ENCODE measurements around the gene GPR75.

Gene GPR75

GRCh38 chr2:53859206-53860181 is at the start of gene GPR75:
Gene GPR75, minus strand, starts transcription at chr2:53859967. Its CDS starts 5,211 bp downstream, at chr2:53854756.
- peak in 48 of 51 donors; percentile 8 to 83 (median 58) for DNase-seq

- DNase-seq = no peak
Measured at GRCh38 chr2:53907582-53907981, 47.8 kb upstream of the GPR75 start.

DNA sequence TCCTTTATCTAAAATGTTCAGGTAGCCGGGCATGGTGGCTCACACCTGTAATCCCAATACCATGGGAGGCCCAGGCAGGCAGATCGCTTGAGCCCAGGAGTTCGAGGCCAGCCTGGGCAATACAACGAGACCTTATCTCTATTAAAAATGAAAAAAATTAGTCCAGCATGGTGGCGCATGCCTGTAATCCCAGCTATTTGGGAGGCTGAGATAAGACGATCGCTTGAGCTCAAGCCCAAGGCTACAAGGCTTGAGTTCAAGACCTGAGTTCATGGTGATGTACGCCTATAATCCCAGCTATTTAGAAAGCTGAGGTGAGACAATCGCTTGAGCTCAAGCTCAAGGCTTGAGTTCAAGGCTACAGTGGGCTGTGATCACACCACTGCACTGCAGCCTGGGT is 45.6 kb upstream of the GPR75 start:
- DNase-seq = no peak

DNA sequence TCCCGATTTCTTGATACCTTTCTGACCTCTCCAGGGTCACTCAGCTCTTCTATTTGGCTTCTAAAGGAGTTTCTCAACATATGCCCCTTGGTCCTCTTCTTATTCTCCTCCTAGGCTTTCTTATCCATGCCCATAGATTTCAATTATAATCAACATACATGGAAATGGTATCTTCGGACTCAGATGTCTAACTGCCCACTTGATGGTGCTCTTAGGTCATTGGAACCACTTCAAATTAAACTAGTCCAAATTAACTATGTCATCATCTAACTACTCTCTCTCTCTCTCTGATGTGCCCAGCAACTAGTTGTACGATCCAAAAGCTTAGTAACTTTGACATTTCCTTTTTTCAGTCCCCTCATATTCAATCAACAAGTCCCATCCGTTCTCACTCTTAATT is 43.2 kb upstream of the GPR75 start:
- peak in 1 of 51 donors; percentile 18 for DNase-seq

DNA sequence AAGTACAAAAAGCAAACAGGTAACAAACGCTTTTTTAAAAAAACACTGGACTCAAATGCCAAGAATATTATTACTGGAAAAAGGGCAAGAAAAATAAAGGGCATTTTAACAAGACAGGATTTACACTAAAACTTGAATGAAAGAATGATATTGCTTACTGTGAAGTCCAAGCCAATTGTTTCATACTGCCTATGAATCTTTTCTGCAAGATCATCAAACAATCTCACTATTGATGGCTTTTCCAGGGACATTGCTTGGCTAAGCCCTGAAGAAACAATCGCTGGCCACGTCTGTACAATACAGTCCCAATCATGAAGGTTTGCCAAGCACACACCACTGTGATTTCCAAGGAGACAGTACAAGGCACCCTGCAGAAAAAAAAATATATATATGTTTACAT is 41.4 kb upstream of the GPR75 start:
- DNase-seq = no peak

GRCh38 chr2:53896864-53897263 is 37.1 kb upstream of the GPR75 start:
- no peak for DNase-seq

DNA sequence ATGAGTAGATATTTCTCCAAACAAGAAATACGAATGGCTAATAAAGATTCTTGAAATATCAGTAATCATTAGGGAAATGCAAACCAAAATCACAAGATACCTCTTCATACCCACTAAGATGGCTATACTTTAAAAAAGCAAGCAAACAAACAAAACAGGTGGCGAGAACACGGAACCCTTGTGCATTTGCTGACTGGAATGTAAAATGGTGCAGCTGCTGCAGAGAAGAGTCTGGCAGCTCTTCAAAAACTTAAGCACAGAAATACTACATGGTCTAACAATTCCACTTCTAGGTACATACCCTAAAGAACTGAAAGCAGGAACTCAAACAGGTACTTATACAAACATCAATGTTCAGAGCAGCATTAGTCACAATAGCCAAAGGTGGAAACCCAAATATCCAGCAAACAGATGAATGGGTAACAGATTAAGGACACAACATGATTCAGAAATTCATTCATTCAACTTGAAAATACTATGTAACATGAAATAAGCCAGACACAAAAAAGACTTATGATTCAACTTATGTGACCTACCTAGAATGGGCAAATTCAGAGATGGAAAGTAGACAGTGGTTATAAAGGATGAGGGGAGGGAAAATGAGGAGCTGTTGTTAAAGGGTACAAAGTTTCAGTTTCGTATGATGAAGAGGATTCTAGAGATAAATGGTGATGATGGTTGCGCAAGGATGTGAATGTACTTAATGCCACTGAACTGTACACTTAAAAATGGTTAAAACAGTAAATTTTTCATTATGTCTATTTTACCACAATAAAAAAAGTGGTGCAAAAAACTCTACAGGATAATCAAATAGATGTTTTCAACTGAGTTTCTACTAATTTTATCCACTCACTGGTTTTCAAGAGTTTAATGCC is 26.9 kb upstream of the GPR75 start:
- DNase-seq = no peak

- no peak for DNase-seq
Measured at GRCh38 chr2:53884883-53885282, 25.1 kb upstream of the GPR75 start.

DNA sequence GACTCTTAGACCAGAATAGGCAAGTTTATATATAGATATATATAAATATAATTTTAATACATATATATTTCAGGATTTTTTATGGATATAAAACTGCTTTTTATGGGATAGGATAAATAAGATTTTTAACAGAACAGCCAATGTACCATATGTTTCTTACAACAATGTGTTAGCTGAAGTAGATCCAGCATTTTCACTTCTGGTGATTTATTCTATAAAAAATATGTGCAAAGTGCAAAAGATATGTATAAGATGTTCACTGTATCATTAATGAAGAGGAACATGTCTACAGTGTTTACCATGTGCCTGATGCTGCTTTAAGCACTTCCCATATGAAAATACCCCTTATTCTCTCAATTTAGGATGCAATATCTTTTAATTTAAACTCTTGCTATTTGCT is 22.2 kb upstream of the GPR75 start:
- no peak for DNase-seq

DNA sequence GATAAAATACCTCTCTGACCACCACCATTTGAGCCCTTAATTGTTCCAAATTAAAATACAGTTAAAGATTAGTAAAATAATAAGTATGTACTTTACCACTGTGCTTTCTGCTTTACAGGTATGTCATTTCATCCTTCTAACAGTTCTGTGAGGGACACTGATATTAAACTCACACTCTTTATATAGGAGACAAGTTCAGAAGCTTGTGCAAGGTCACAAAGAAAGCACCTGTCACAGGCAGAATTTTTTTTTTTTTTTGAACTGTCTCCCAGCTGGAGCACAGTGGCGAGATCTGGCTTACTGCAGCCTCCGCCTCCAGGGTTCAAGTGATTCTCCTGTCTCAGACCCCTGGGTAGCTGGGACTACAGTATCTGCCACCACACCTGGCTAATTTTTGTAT is 21.6 kb upstream of the GPR75 start:
- DNase-seq = no peak

DNA sequence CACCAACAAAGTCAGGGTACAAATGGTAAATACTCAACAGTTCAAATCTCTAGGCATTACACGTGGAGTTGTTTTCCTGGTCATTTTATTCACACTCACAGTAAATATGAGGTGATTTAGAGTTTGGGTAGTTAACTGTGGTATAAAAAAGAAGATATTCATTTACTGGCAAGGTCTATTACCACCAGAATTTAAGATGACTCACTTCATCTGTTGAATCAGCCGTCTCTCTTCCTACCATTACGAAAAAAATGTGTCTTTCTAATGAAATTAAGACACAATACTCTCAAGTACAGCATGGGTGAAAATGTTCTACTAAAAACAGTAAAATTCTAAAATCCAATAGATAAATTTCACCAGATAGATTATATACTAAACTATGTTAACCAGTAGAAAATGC is 21.0 kb upstream of the GPR75 start:
- DNase-seq = no peak

DNA sequence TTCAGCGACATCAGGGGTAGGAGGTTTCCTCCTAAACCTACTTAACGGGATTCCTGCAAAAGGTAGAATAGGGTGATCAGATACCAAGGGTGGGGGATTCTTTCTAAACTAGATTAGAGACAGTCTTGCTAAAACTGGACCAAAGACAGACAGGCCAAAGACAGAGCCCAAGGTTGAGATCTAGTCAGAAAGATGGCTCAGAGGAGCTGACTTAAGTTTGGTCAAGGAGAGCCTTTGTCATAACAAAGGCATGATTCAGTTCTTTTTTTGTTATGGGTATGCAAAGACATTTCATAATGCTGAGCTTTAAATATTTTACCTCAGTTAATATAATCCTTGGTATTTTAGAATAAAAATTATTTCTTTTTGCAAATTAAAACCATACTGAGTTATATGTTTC is 17.8 kb upstream of the GPR75 start:
- no peak for DNase-seq

- DNase-seq = no peak
Measured at GRCh38 chr2:53877112-53877511, 17.3 kb upstream of the GPR75 start.

DNA sequence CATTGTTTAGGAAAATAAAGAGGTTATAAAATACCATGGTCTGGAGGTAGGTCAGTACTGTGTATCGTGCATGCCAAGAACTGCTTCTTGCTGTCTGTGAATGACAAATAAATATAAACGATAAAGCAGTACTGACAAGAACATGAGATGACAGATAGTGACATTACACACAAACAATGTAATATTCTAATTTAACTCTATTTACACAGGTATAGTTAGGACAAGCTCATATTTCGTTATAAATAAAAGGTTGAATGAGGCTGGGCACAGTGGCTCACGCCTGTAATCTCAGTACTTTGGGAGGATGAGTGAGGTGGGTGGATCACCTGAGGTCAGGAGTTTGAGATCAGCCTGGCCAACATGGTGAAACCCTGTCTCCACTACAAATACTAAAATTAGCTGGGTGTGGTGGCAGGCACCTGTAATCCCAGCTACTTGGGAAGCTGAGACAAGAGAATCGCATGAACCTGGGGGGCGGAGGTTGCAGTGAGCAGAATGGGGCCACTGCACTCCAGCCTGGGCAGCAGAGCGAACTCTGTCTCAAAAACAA is 14.7 kb upstream of the GPR75 start:
- DNase-seq = no peak

DNA sequence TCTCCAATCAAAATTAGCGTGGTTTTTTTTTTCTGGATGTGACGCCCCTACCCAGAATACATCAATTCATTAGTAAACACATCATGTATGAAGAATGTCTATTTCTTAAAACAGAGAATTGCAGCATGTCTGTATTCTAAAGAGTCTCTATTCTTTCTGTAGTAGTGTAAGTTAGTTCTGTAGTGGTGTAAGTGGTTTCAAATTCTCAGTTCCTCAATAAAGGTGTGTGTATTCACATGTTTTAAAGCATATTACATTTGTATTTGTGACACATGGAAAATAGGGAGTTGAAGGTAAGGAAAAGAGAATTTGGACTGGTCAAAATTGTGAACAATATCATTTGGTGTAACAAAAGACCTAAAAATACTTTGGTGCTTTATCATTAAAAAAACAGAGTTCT is 8.0 kb upstream of the GPR75 start:
- no peak for DNase-seq

GRCh38 chr2:53867169-53867568 is 7.4 kb upstream of the GPR75 start:
- DNase-seq = no peak

GRCh38 chr2:53865962-53866361 is 6.2 kb upstream of the GPR75 start:
- no peak for DNase-seq

- DNase-seq = no peak
Measured at GRCh38 chr2:53865264-53865663, 5.5 kb upstream of the GPR75 start.

DNA sequence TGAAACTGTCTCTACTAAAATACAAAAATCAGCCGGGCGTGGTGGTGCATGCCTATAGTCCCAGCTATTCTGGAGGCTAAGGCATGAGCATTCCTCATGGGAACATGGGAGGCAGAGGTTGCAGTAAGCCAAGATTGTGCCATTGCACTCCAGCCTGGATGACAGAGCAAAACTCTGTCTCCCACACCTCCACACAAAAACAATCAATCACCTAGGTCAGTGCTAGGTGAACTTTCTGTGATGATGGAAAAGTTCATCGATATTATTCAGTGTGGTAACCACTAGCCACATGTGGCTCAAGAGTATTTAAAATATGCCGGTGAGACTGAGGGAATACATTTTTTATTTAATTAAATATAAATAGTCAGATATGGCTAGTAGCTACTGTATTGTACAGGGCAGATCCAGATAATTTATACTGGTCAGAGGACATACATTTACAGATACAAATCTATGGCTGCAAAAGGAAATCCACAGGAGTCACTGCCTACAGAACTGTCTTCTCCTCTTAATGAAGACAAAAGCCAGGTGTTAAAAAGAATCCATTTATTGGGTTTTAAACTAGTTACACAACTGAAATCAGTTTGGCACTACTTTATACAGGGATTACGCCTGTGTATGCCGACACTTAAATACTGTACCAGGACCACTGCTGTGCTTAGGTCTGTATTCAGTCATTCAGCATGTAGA is 3.9 kb upstream of the GPR75 start:
- DNase-seq = no peak

- DNase-seq = no peak
Measured at GRCh38 chr2:53861824-53862223, 2.1 kb upstream of the GPR75 start.

GRCh38 chr2:53856272-53856671 is 3.5 kb downstream of the GPR75 start:
- DNase-seq = peak in 2 of 51 donors; percentile 6 to 11
